ENCODE measurements around the gene ACAN. TPM values are rescaled to one million over a fixed set of nuclear protein-coding genes. Genes with fewer than 3 reads are reported as not detected.

ACAN gene
- total and polyA plus RNA-seq, 8 donors: 0.52 to 1.4 (median 0.91) TPM

- DNase-seq (no peak), ATAC-seq (no peak)
- H3K9me3 ChIP-seq: no peaks in the 10 kb centered on the region
- no peaks in the 10 kb centered on the region for H3K36me3 ChIP-seq
- intact Hi-C loops (cut with DNase I): no loop called here
- H3K27ac ChIP-seq: no peak overlapping the region
- H3K4me3 ChIP-seq: no peak overlapping the region
- H3K4me1 ChIP-seq: no peaks in the 10 kb centered on the region
- H3K27me3 ChIP-seq: no peaks in the 10 kb centered on the region
- no peak for TF ChIP-seq CTCF (IDR thresholded peaks at IDR 0.05)
These were observed 57.0 kb downstream of the ACAN start for GRCh38 chr15:88860212-88860611.

- ATAC-seq (no peak), DNase-seq (no peak)
- H3K36me3 ChIP-seq: no peaks in the 10 kb centered on the region
- no peak overlapping the region for H3K27ac ChIP-seq
- no peaks in the 10 kb centered on the region for H3K4me1 ChIP-seq
- TF ChIP-seq CTCF (IDR thresholded peaks at IDR 0.05): no peak
- intact Hi-C loops (cut with DNase I): no loop called here
- H3K27me3 ChIP-seq: no peaks in the 10 kb centered on the region
- H3K4me3 ChIP-seq: no peak overlapping the region
- no peaks in the 10 kb centered on the region for H3K9me3 ChIP-seq
These were observed 60.2 kb downstream of the ACAN start for GRCh38 chr15:88863412-88863811.

- no peaks in the 10 kb centered on the region for H3K4me1 ChIP-seq
- intact Hi-C loops (cut with DNase I): no loop called here
These were observed 61.7 kb downstream of the ACAN start for GRCh38 chr15:88864861-88865497.

GRCh38 chr15:88865498-88866099 is 62.4 kb downstream of the ACAN start:
- Histone ChIP-seq H3K4me1 (no peaks in the 10 kb centered on the region), H3K36me3 (no peaks in the 10 kb centered on the region), H3K27me3 (peaks cover 0 to 14% of the 10 kb centered on the region in 2 donors), H3K27ac (no peak overlapping the region), H3K4me3 (no peak overlapping the region), H3K9me3 (no peaks in the 10 kb centered on the region)
- no peak for TF ChIP-seq CTCF (IDR thresholded peaks at IDR 0.05)
- peak; percentile 80 for ATAC-seq
- DNase-seq: no peak
- intact Hi-C loops (cut with DNase I): no loop called here

More at GRCh38 chr15:88864861-88865497, 61.7 kb downstream of the ACAN start:
- ATAC-seq: no peak
- Histone ChIP-seq H3K27me3 (peaks cover 0 to 9% of the 10 kb centered on the region in 2 donors), H3K36me3 (no peaks in the 10 kb centered on the region), H3K27ac (no peak overlapping the region), H3K9me3 (no peaks in the 10 kb centered on the region), H3K4me3 (no peak overlapping the region)
- DNase-seq: no peak
- TF ChIP-seq CTCF (IDR thresholded peaks at IDR 0.05): no peak

GRCh38 chr15:88866295-88866881 is 63.2 kb downstream of the ACAN start:
- Histone ChIP-seq H3K27me3 (peaks cover 0 to 22% of the 10 kb centered on the region in 2 donors), H3K36me3 (no peaks in the 10 kb centered on the region), H3K4me3 (no peak overlapping the region), H3K27ac (no peak overlapping the region), H3K4me1 (no peaks in the 10 kb centered on the region), H3K9me3 (no peaks in the 10 kb centered on the region)
- ATAC-seq (no peak), DNase-seq (no peak)
- intact Hi-C loops (cut with DNase I): no loop called here
- TF ChIP-seq CTCF (IDR thresholded peaks at IDR 0.05): no peak

All from left lung (tissue), 10 donors.